ENCODE data around the gene LNX2.

The LNX2 gene

DNA sequence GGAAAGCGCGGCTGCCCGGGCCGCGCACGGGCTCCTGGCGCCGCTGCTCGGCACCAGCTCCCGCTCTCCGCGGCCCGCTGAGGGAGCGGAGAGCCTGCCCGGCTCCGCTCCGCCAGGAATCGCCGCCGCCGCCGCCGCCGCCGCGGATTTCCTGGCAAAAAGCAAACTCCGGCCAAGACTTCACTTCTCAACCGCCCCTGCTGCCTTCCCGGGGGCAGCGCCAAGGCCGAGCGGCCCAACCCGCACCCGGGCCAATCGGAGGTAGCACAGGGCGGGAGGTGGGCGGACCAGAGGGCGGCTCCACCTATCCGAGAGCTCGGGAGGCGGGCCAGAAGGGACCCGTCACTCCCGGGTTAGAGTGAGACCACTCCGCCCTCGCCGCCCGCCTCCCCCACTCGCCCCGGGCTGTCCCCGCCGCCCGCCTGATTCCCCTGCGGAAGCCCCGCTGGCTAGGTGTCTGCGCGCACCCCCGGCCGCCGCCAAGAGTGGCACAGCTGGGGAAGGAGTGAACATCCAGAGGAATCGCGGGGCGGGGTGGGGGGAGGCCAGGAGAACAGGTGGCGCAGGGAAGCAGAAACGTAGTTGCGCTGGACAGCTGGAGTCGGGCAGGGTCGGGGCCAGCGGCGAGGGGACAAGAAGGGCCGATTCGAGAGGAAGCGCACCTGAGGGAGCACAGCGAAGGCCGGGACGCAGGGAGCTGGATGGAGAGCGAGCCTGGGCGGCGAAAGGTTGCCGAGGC lies at the start of gene LNX2:
LNX2 (minus strand) TSS at position 153 of the 739 bp plus-strand sequence. CDS start 38,826 bp downstream, outside the sequence.
- peak; percentile 92 for DNase-seq (ENCODE audit: low read depth)

DNA sequence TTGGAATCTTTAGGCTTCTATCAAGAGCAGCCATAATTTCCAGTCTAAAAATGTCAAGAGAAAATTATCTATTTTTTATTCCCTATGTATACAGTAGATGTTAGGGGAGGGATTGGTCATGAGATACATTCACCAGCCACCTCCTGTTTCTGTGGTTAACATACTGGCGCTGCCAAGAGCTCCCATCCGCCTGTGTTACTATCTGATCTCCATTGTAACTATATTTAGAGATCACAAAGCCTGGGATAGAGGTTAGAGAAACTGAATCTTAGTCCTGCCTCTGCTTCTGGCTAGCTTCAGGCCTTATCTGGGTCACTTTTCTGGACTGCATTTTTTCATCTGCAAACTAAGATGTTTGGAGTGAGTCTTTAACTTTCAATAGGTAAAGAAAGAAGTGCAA lies 47.6 kb upstream of the LNX2 start:
- no peak for DNase-seq (ENCODE audit: low read depth)

DNA sequence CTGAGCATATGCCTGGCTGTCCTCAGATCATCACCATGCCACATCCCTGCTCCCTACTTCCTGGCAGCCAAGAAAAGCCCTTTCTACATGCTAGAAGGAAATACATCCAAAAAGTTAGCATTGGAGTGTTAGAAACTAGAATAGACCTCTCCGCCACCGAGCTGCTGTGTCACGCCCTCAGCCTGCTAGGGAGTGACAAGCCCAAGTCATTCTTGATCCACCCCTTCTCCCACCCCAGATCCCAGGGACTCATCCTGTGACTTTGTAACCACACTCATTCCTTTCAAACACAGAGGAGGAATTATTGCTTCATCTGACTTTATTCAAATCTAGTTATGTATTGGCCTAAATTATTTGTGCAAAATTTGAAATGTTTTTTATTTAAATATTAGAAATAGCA lies 46.6 kb upstream of the LNX2 start:
- DNase-seq (ENCODE audit: low read depth) = no peak

DNA sequence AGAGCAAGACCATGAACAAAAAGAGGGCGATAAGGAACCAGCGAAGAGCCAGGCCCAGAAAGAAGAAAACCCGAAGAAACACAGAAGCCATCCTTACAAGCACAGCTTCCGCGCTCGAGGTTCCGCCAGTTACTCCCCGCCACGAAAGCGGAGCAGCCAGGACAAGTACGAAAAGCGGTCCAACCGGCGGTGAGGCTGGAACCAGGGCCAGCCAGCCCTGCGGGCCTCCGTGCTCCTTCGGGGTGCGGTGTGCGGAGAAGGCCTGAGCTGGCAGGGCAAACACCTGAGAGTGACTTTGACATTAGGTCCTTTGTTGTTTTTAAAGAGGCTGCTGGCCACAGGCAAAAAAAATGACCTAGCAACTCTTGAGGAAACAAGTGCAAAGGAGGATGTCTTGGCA lies 45.4 kb upstream of the LNX2 start:
- DNase-seq (ENCODE audit: low read depth) = no peak

DNA sequence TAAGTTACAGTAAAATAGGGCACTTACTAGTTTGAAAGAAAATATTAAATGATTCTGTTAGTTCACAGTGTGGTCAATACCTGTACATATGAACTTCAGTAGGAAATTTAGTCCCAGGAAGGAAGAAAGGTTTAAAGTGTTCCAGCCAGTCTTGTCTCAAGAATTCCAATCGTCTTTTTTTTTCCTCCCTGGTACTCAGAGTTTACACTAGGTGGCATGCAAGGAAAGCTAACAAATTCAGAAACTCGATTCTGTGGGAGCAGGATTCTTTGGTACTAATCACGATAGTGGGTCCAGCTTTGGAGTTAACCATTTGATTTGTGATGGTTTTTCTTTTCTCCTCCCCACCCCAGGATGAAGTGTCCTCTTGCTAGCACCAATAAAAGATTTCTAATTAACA lies 45.0 kb upstream of the LNX2 start:
- DNase-seq (ENCODE audit: low read depth) = no peak

DNA sequence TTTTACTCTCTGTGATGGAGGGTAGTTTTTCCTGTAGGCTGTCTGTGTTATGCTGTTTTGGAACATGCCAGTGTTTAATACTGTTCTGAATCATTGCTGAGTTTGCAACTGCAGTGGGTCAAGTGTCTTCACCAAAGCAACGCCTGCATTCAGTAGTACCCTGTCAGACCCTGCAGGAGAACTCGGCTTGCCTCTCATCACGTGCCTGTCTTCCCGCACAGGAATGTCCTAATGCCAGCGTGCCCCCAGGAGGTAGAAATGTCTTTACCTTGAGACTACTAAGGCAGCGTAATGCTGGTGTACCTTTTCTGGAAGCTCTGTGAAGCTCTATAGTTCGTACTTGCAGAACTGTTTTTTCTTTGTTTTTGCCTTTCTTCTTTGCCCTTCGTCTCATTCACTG lies 43.6 kb upstream of the LNX2 start:
- no peak for DNase-seq (ENCODE audit: low read depth)

DNA sequence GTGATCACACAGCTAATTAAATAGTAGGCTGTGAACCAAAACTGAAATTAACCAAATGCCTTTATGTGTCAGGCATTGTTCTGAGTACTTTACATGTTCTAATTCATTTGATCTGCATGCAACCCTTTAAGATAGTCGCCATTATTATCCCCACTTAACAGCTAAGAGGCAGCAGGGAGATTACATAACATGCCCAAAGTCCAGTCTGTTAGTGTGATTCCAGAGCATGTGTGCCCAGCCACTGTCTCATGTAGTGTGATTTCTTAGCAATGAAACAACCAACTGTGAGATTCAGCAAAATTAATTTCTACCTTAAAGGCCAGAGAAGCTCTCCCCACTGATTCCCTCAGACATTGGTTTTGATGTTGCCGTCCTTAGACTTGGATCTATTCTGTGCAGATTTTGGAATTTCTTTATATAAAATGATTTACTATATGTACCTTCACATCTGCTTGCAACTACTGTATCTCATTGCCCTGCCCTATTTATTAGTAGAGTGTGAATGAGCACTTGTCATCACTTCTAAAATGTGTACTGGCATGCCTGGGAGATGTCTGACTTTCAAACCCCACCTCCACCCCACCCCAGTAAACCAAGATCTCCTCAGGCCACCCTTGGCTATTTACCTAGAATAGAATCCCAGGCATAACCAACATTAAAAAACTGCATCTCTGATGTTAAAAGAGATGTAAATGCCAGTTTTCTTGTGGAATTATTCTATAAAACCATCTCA lies 42.6 kb upstream of the LNX2 start:
- DNase-seq (ENCODE audit: low read depth) = no peak

DNA sequence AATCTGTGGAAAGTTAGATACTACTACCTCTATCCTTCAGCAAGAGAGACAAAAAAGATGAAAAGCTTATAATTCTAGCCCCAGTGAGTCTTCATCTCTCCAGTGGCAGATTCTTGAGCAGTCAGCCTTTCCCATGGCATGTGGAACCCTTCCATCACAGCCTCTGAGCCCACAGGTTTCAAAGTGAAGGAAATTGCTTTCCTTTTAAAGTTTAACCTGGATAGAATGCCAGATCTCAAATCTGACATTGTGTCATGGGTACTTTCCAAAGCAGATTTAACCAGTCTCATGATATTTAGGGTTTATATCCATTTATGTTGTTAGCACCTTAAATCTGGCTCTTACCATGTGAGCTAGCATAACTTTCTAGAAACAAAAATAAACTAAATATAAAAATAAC lies 40.7 kb upstream of the LNX2 start:
- no peak for DNase-seq (ENCODE audit: low read depth)

DNA sequence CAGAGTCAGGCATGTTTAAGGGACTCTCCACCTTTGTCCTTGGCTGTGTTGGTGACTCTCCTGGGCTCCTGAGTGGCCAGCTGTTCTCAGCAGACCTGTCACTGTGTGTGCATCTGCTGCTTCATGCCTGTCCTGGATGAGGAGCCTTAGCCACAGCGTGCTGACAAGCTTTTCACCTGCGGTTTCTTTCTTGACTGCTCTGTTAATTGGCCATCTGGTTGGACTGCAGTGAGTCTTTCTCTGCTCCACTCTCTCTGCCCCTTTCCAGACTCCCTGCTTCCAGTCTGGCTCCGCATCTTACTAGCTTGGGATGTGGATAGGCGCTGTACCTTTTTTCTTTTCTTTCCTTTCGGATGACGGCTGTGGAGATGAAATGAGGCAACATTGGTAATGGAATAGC lies 40.2 kb upstream of the LNX2 start:
- no peak for DNase-seq (ENCODE audit: low read depth)

DNA sequence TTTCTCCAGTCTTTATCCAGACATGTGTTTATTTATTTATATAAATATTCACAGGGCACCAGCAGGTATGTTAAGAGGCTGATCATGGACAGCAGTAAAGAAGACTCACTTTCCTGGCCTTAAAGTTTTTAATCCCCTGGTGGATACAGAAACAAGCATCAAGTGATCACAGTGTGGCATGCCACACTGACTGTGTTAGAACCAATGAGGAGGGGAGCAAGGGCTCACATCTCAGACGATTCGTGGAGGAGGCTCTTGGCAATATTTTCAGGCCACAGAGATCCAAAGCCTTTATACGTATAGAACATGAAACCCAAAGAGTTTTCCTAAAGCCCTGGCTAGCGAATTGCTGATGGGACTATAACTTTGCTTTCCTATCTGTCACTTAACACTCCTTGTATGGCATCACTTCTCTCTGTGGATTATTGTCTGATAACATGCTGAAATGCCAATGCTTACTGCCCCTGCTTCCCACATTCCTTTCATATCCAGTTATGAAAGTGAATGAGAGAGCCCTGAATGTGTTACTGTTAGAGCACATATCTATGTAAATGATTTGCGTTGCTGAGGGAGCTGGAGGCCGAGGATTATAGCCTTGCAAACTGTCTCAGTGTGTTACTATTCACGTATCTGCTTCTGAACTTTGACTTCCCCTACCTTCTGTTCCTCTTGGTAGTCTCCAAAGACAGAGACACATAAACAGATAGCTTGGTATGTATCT lies 39.0 kb upstream of the LNX2 start:
- no peak for DNase-seq (ENCODE audit: low read depth)

DNA sequence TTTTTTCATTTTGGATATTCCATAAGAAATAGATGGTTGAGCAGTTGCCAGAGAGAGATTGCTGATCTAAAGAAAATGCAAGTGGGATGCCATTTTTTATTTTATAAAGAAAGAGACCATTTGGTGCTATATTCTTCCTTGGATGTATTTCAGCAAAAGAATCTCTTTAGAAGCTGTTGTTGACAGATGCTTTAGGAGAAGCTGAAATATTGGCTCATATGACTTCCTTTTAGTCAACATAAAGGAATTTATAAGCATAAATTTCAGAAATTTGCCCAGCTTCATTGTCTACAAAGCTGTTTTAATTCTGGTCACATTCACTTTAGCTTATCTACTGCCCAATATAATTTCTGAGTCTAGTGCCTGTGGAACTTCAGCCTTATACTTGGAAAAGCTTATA lies 38.2 kb upstream of the LNX2 start:
- DNase-seq (ENCODE audit: low read depth) = no peak

DNA sequence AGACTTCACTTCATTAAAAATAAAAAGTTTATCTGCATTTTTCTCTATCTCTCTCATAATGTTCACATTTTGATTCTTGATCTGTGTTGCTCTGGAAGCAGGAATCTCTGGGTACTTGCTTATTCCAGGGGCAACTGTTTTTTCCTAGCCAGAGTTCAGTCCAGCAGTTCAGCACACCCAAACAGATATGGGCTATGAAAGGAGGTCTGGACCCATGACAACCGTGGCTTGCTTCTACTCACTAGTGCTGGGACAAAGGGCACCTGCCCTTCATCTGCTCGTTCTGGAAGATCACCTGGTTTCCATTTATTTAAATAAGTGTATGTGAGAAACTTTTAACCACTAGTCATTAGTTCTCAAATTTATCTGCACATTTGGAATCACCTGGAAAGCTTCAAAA lies 37.4 kb upstream of the LNX2 start:
- no peak for DNase-seq (ENCODE audit: low read depth)

DNA sequence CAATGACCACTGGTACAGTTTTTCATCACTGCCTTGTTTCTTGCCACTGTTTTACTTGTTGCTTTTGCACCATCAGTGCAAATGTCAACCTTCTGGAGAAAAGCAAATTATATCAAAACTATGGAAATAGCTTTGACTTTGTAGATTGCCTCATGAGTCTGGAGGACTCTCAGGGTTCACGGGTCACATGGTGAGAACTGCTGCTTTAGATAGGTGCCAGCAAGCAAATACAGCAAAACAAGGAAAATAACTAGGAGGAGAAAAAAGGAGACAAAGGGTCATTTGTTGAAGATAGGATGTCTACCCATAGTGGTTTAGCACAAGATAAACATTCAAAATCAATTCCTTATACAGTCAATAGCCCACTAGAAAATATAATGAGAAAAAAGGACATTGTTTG lies 34.5 kb upstream of the LNX2 start:
- no peak for DNase-seq (ENCODE audit: low read depth)

DNA sequence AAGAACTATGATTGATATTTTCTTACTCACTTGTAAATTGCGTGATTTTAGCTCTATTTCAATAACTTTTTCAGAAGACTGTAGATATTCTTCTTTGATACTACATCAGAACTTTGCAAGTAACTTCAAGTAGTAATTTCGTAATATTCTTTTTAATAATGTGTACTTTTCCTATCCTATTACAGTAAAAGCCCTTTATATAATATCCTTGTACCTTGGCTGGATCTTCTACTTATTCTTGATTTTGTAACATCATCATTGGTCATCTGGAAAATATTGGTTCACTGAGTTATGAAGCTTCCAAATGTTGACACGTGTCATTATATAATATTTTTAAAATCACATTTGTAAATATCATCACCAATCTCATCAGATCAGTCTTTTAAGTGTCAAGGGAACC lies 33.7 kb upstream of the LNX2 start:
- no peak for DNase-seq (ENCODE audit: low read depth)

DNA sequence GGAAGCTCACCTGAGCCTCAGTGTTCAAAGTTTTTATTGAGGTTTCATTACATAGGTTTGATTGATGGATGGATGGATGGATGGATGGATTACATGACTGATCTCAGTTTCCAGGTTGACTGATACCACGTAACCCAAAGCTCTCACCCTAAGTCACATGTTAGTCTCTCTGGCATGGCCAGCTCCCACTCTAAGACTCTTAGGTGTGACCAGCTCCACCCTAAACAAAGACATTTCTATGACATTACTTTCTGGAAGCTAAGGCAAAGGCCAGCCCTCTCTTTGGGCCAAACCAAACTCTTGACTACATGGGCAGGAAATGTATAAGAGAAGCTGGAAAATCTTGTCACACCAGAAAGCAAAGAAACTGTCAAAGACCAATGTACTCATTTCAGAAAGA lies 30.0 kb upstream of the LNX2 start:
- DNase-seq (ENCODE audit: low read depth) = no peak

DNA sequence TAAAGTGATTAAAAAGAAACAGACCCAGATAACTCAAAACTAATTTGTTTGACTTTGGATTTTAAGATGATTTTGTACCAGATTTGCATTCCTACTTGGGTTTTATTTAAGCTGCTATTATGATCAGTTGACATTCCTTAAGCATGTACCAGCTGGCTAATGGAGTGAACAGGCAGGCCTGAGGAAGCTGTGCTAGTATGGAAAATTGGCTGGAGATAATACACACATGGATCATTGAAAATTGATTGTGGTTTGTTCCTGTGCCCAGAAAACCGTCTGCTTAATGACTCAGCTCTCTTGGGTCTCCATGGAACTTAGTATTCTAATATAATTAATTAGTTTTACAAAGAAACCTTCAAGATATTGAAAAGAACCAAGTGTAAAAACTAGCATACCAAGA lies 24.0 kb upstream of the LNX2 start:
- peak; percentile 62 for DNase-seq (ENCODE audit: low read depth)

DNA sequence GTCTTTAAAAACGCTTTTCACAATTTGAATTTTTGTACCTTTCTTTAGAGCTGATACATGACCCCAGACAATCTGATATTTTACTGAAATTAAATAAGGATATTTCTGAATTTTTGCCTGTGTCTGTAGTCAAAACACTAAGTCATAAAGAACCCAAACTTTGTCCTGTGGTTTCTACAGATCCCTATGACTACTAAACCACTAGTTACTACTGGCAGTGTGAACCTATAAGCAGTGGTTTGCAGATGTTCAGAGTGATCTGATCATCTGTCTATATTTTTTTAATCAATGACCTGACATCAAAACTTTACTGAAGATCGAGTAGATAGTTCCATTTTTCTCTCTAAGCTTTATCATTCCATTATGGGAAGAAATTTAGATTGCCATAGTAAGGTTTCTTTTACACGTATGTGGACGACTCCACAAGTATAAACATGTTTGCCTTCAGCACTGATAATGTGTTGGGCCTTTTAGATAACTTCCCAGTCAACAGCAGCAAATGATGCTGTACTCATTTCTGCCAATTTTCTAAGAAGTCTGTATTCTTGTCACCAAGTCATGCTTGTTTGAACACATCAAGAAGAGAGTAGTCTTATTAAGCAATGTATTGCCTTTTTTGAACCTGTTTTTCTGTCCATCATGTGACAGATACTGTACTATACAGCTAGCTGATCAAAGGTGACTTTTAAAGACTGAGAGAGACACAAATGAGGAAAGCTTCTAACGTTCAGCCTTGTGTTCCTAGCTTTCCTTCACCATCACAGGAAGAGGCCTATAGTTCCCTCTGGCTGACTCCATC lies 23.2 kb upstream of the LNX2 start:
- no peak for DNase-seq (ENCODE audit: low read depth)

DNA sequence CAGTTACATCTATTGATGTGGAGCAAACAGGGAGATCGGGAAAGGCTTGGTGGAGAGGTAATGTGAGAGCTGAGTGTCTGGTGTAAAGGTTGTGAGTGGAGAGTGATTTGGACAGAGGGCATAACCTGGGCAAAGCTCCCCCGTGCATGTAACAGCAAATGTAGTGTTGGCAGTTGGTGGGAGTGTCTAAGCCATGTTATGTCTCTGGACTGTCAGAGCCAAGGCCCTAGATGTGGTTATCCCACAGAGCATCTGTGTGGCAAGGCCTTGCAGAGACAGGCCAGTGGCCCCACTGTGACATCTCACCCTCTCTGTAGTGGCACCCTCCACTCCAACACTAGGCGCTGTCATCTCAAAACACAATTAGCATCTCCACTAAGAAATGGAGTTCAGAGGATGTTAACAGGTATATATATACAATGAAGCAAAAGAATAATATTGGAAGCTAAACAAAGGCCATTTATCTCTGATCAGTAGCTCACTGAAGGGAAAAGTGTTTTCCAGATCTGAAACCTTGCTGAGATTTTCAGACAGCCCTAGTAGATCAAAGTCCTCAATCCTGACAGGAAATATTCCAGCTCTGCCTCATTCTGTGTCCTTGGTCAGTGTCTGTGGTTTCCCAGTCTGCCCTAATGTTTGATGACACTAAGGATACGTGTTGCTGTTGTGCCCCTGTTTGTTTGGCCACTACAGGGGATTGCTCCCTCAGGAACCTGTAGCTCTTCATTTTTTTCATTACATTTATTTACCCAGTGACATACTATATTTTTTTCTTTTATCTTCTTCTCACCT lies 21.6 kb upstream of the LNX2 start:
- no peak for DNase-seq (ENCODE audit: low read depth)

DNA sequence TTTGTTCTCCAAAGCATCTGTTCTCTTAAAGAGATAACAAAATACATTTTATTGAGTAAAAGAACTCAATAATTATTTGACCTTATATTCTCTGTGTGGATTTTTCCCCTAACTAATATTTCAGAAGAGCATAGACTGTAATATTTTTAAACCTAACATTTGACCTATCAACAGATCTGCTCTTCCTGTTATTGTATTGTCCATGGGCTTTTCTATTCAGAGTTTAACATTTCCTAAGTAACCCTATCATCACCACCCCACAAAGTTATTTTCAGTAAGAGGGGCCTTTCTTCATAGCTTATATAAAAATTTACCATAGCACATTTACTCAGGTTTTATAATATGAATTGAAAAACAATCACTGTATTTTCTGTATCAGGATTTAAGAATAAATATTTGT lies 18.9 kb upstream of the LNX2 start:
- DNase-seq (ENCODE audit: low read depth) = no peak

DNA sequence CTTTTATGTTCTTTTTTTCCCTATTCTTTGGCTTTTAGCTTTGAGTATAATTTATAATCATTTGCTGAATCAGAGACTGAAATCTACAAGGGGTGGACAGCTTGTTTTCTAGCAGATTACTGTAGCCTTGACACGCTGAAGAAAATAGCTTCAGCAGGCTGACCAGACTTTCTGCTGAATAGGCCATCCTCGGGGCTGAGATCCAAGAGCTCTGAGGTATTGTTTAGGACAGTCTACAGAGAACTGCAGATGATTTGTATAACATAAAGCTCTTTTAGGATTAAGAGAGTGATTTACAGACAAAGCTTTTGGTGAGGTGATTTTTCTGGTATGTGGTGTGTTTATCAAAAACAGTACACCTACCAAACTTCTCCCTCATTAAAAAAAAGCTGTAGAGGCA lies 18.2 kb upstream of the LNX2 start:
- no peak for DNase-seq (ENCODE audit: low read depth)

DNA sequence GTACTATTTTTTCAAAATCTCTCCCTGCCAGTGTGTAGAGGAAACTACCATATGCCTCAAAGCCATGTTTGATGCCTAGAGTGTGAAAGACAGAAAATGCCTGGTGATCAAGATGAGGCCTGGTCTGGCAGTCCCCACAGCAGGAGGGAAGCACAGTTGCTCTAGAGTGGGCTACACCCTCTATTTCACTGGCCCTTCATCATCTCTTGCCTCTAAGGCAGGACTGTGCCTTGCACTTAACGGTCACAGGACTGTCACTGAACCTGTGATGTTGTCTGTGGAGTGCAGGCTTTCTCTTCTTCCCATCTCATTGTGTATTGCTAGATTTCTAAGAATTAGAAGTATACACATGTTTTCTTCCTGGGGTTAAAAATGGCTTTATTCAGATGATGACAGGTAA lies 17.7 kb upstream of the LNX2 start:
- DNase-seq (ENCODE audit: low read depth) = no peak

DNA sequence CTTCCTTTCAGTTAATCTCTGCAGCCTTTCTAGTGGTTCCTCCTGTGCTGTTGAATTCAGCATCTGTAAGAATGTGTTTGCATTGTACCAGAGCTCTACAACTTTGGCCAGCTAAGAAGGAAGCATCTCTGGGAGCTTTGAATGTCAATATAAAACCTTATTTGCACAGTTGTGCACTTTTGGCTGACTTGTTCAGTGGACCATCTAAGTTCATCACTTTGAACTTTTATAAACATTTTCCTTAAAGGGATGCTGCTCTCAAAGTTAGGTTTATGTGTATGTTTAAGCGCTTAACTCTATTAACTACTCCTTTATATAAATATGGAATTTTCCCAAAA lies 16.9 kb upstream of the LNX2 start:
- no peak for DNase-seq (ENCODE audit: low read depth)
